GM18517 (cell line): ENCODE measurements around the gene KRT8.
"Not testable (repeated sequence)": the region's sequence is repeated elsewhere in the genome, so short reads cannot be mapped to it uniquely, and the experiment has no call there.

Experiments used
- ATAC-seq: cut with Tn5 transposase; IDR thresholded peaks from one replicate; pipeline ENCODE4 v1.9.1; 2021; ENCODE audit warnings: mild to moderate bottlenecking, moderate library complexity; ENCODE audit not compliant: unreplicated experiment

Gene KRT8

DNA sequence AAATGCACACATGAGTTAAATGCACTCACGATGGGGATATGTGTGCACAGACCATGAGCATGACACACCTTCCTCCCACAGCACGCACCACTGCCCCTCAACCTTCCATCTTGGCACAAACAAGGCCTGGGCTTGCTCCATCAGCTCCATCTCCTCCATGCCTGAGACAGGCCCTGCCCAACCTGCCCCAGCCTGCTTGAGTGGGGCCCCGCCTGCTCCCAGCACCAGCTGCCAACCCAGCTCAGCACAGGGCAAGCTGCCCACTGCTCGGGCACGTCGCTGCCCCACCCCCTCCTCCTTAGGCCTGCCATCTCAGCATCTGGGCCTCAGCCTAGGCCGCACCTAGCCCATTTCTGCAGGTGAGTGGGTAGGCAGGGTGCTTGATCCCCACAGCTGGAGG lies 28.5 kb downstream of the KRT8 start:
- no peak for ATAC-seq

DNA sequence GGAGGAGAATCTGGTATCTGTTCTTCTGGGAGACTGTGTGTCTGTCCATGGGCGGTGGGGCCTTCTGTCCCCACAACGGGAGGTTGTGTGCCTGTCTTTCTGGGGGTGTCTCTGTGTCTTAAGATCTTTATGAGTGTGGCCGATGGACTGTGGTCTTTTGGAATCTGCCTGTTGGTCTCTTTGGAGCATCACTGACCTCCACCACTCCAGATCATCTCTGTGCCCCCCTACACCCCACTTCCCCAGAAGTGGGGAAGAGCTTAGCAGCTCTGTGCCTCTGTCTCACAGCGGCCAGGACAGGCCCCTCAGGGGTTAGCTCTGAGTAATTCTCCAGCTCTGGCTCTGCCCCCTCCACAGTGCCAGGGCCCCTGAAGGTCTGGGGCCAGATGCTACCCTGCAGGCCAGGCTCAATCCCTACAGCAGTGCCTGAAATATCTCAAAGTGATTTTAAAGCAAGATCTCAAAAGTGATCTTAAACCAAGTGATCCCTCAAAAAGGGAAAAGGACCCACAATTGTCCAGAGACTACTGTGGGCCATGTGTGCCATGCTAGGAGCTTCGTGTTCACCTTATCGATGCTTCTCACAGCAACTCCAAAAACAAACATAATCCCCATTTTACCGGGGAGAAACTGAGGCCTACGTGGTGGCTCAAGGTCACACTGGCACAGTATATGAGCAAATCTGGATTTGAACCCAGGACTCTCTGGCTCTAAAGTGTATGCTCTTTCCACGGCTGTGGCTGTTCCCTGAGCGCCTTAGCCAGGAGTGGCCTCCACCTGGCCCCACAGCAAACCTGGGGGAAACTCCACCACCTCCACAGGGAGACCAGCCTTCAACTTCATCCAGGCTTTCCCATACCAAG lies 30.1 kb downstream of the KRT8 start:
- ATAC-seq: no peak

DNA sequence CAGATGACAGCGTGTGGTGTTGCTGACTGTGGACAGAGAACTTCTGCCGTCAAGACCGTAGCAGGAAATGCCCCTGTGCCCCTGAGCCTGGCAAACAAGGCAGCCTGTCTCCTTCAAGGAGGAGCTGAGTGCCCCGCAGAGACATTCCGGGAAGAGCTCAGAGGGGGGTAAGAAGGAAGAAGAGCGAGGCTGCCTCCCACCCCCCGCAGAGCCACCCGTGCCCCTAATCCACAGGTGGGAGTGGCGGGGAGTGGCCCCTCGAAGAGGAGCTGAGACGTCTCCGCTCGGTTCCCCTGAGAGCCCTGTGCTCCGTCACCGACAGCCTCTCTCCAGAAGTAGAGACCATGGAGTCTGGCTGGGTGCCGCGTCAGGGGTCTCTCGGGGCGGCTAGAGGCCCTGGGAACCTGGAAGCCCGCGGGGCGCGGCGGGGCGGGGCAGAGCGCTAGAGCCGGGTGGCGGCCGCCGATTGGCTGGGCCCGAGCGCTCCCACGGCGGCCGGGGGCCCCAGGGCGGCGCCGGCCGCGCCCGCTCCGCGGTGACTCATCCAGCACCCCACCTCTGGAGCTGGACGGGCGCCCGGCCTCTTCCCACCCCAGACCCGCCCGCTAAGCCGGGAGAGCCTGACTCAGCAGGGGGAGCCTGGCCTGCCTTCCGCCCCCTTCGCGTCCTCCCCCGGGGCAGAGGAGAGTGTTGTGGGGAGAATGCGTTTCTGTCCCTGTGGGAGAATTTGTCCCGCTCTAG lies 30.9 kb downstream of the KRT8 start:
- no peak for ATAC-seq

DNA sequence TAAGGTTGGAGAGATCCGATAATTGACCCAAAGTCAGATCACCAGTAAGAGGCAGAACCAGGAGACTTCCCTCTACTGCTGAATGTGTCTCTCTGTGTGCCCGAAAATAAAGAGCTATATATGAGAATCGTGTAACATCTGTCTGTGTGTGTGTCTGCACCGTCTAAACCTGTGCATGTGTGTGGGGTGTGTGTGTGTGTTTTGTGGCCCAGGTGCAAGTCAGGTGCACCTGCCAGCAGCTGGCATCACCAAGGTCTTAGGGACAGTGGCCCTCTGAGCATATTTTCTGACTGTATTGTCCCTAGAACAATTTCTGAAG lies 31.4 kb downstream of the KRT8 start:
- ATAC-seq: no peak

DNA sequence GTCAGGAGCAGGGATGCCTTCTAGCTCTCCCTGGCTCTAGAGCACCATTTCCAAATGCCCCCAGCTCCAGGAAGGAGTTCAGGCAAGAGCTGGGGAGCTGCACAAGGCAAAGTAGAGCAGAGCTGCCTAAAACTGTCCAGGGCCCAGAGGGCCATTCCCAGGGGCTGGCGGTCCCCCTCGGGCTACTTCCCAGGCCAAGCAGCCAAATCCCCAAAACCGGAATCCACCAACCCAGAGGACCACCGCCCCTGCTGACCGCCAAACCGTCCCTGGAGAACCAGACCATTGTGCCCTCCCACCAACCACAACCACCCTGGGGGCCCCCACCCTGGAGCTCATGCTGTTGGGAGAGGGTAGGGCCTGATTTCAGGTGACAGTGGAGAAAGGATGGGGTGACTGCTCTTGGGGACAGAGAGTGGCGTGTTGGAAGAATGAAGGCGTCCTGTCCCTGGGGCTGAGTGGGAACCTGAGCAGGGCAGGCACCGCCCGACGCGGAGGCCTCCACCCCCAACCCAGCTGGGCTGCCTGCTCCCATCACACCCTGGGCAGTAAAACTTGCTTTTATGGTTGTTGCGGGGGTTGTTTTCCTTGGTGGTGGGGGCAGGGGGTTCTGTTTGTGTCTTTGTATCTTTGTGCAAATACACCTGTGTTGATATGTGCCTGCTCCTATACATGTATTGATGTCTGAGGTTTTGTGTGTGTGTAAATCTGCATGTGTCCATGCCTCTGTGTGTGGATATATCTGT lies 32.1 kb downstream of the KRT8 start:
- no peak for ATAC-seq

DNA sequence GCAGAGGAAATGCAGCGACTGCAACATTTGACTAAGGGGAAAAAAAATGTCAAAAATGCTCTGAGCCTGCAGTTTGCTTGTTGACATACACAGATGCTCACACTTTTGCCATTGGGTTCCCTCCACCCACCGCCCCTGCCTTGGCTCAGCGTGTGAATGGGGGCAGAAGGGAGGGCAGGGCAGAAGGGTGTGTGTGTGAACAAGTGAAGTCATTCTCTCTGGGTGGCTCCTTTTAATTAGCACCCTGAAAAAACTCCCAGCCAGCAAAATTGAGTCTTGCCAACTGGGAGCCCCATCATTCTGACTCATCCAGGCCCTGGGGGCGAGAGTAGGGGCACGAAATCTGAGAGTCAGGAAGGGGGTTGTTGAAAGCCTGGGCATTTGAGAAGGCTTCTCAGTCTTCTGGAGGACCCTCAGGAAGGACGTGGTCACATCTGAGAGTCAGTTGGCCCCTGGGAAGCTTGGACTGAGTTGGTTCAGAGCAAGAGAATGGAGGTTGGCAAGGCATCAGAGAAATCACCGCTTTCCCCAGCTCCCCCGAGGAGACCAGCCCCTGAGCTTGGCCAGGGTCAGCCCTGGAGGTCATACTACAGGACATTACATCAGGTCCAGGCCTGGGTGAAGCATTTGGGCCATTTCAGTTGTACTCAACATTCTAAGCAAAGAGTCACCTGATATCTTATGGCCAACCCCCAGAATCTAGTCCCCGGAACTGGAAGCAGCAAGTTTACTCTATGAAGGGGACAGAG lies 33.4 kb downstream of the KRT8 start:
- ATAC-seq: no peak

DNA sequence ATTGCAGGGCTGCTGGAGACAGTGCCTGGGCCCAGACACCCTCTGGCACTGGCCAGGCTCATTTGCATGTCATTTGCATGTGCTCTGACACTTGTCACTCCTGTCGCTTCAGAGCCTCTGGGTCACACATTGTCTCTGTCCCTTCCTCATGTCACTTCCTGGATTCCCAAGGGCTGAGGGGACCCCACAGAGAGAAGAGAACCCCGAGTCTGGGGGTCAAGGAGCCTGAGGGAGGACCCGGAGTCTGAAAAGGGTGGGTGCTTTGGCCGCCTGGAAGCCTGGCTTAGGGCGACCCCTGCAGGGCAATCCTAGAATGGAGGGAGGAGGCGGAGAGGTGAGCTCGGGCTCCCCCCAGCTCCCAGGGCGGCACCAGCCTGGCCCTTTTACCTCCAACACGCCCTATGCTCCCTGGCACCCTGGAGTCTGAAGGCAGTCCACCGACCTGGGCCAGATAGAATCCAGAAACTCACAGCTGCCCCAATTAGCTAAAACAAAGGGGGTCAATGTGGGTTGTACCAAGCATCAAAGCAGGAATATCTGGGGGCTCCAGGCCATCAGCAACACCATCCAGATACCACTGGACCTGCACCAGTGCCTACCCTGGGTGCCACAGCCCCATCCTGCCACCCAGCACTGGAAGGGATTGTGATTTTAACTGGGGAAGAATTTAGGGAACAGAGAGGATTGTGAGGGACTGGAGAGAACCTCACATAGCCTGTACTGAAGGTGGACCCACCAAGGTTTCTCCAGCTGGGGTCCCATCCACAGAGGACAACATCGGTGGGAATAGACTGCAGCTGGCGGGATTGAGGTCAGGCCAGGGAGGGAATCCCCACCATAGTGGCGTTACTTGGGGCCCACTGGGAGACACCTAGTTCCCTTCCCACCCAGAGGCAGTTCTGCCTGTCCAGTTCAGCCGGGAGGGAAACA lies 34.2 kb downstream of the KRT8 start:
- ATAC-seq: peak; percentile 59

DNA sequence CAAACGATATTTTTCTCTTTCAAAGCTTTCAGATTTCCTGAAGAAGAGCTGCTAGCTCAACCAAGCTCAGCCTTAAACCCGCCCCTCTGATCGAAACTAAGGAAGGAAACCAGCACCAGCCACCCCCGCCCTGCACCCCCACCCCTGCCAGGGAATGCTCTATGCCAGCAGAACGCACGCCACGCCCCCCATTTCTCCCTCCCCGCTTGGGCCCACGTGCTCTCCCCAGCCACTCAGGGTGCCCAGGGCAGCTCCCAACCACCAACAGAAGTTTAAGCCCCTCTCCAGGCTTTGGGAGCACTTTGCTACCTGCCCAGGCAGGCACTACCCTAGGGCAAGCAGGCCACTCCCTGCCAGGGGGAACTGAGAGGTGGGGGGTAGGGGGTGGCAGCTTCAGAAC lies 37.2 kb downstream of the KRT8 start:
- no peak for ATAC-seq

DNA sequence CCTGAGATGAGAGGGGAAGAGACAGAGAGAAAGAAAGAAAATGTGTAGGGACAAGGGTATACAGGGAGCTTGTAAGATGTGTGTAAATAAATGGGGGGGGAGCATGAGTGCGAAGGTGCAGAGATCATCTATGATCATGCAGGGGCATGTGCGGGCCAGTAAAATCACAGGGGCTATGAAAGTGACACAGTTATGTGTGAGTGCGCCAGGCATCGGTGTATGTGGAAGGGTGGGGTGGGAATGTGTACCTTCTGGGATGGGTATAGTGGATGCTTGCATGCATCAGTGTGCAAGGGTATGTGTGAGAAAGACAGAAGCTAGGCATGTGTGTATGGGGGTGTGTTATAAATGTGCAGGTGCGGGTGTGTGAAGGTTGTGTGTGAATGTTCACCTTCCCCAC lies 37.7 kb downstream of the KRT8 start:
- no peak for ATAC-seq

DNA sequence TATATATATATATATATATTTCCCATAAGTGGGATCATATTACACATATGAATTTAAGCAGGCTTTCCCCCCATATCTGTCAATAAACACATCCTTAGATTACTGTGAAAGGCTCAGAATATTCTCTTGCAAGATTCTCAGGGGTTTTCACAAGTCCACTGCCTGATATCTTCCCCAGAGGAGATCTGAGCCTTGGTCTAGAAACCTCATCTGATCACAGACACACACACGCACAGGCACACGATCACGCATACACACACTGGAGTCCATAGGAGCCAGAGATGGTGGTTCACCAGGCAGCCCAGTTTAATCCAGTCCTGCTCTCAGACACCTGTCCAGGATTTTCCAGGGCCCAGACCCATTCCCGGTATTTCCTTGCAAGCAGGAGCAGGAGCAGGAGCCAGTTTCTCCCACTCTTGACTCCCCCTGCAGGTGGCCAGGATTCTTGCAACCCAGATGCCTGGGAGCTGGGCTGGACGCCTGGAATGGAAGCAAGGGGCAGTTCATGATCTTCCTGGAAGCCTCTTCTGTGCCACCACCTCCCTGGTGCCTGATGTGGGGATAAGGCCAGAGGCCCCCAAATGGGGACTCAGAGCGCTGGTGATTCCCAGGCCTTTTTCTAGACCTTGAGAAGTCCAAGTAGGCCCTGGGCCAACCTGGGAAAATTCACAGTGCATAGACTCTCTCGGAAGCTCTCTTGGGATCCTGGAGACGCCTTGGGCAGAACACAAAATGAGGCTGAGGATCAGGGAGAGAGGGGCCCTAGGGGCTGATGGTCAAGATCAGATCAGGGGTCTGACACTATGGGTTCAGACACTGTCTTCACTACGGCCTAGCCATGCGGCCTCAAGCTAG lies 39.6 kb downstream of the KRT8 start:
- ATAC-seq: no peak

DNA sequence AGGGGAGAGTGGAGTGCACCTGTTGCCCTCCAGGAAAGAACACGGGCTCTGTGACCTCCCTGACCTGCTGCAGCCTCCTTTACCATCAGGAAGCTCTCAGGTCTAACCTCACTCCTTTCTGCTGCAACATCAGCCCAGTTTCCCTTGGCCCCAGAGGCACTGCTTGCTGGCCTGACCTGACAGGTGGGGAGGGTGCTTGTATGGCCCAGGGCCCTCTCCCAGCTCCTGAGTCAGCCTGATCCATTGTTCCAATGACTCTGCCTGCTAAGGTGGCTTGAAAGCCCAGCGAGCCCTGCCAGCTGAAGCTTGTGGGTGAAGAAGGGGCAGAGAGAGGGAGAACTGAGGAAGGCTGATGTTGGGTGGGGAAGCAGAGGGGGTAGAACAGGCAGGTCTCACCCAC lies 42.9 kb downstream of the KRT8 start:
- ATAC-seq: no peak

DNA sequence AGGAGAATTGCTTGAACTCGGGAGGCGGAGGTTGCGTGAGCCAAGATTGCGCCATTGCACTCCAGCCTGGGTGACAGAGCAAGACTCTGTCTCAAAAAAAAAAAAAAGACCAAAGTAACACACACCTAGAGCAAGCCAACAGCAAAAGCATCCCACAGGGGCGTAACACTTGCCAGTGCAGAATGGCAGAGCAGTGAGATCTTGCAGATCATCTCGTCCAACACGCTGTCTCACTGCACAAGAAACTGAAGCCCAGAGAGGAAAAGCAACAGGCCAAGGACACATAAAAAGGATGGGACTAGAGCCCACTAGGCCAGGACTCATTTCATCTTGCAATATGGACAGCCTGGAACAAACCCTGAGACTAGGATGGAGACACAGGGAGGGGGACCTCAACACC lies 43.4 kb downstream of the KRT8 start:
- no peak for ATAC-seq

DNA sequence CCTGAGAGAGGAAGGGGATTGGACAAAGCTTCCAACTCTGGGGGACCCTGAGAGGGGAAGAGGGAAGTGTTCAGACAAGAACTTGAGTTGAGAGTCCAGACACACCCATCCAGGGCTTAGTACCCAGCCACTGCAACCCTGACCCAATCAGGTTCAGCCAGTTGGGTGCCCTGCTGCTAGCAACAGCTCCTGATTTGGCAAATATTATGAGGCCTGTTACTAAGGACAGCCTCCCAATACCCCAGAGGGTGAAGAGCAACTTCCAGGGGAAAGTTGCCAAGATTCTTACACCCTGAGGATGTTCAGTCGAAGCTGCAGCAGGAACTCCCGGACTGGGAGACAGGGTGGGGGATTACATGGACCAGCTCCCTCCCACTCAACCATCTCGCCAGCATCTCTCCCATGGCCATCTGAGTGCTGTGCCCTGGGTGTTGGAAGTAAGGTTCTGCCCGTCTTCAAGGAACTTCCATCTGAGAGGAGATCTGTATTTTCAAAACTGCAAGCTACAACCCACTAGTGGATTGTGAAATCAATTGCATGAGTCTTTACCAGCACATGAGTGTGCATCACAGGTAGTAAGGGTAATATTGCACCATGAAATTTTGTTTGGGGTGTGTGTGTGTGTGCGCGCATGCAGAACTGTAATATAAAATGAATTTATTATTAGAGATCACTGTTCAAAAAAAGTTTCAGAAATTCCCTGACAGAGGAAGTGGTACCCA lies 44.6 kb downstream of the KRT8 start:
- ATAC-seq: no peak

DNA sequence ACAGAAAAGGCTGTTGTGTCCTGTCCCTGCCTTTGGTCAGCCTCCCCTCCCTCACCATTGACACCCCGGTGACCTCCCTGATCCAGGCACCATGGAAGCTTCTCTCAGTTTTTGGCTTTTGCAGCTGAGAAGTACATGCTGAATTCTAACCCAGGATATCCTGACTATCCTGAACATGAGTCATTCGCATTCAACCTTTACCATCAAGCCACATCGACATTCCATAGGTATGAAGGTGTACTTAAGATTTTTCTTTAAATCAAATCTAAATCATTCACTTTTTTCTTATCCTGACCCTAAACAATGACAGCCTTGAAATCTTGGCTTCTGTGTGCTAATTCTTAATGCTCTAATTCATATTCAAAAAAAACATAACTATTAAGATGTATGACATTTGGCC lies 47.4 kb downstream of the KRT8 start:
- no peak for ATAC-seq

DNA sequence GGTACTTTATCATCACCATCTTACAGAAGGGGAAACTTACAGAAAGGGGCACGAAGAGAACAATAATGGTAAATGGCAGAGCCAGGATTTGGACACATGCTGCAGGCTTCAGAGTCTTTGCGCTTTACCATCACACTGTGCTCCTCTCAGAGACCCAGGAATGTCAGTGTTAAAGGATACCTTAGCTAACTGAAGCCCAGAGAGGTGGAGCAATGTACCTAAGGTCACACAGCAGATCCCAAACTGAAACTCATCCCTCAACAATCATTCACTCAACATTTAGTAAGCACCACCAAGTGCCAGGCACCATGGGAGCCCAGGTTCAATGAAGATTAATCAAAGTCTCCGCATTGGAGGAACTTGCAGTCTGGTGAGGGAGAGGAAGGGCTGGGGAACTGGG lies 48.1 kb downstream of the KRT8 start:
- no peak for ATAC-seq

DNA sequence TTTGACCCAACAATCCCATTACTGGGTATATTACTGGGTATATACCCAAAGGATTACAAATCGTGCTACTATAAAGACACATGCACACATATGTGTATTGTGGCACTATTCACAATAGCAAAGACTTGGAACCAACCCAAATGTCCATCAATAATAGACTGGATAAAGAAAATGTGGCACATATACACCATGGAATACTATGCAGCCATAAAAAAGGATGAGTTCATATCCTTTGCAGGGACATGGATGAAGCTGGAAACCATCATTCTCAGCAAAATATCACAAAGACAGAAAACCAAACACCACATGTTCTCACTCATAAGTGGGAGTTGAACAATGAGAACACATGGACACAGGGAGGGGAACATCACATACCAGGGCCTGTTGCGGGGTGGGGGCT lies 48.8 kb downstream of the KRT8 start:
- not testable (repeated sequence) for ATAC-seq

DNA sequence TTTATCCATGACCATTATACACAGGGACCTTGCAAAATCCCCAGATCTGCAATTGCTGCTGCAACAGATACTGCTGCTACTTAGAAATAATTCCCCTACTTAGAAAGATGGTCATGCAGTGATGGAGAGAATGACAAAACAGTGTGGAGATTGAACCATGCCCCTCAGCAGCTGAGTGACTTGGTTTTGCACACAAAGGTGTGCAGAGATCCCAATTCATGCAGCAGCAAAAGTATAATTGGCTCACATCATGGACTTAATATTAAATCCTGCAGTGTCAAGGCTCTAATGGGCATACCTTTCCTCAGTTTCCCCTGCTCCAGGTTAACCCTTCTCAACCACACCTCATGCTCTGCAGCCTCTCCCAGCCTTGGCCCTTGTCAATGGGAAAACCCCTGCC lies 53.1 kb downstream of the KRT8 start:
- ATAC-seq: no peak

DNA sequence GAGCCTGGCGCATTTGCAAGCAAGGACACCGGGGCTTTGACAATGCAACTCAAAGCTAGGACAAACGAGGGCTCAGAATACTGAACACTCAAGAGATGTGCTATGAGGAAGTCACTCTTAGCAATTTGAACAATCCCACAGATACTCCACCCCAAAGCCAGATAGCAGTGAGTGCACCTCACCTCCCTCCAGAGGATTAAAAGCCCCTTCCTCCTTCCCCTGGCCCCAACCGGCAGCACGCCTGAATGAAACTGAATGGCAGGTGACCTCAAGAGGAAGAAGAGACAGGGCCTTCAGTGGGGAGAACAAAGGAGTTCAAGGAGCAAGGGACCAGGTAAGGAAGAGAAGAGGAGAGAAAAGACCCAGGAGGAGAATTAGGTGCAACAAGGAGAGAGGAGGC lies 54.2 kb downstream of the KRT8 start:
- no peak for ATAC-seq

DNA sequence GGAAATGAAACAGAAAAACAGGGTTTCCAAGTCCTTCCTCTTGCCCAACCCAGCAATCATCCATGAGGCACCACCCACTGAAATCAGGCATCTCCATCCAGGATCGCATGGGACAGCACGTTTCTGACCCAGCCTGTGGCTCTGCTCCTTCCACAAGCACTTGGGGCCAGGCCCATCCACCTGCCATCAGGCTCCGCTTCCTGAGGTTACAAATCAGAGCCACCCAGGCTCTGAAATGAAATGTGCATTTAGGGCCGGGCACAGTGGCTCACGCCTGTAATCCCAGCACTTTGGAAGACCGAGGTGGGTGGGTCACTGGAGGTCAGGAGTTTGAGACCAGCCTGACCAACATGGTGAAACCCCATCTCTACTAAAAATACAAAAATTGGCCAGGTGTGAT lies 55.4 kb downstream of the KRT8 start:
- ATAC-seq: no peak
